IMR-90 (cell line): ENCODE results near the gene OR2T35. TPM values are rescaled to one million over a fixed set of nuclear protein-coding genes. Genes with fewer than 3 reads are reported as not detected.

ENCODE experiments used
- ATAC-seq: fragments of 200-7000 bp; cut with Tn5 transposase; 2 replicates; pipeline ENCODE4 v1.9.1; 2020; ENCODE audit warnings: low read depth, mild to moderate bottlenecking, moderate library complexity
- BruUV-seq: library from RNA; stranded (reverse); fragments of 400-500 nt; replicated peaks from 2 replicates; lab custom pipeline; 2021; lab: Mats Ljungman, UMichigan
- CTCF ChIA-PET: fragments of 300-600 bp; formaldehyde crosslinking; extraction: SDS; loops from one replicate; lab custom pipeline; 2021; ENCODE audit warnings: antibody characterized with exemption; lab: Yijun Ruan, JAX
- POLR2A ChIA-PET: fragments of 300-600 bp; sonication (Branson Sonifier 250); formaldehyde crosslinking; loops from one replicate; lab custom pipeline; 2022; ENCODE audit warnings: antibody characterized with exemption; ENCODE audit not compliant: unreplicated experiment; lab: Charles Lee
- DNase-seq: peaks from one replicate; pipeline ENCODE4 v3.0.0; 2013
- H2AFZ ChIP-seq: replicated peaks from 2 replicates; pipeline ENCODE3; 2013; ENCODE audit warnings: low read length, mild to moderate bottlenecking; ENCODE audit not compliant: poor library complexity
- H2AK5ac ChIP-seq: 2 replicates; pipeline ENCODE4 v1.6.1; 2013; ENCODE audit warnings: low read depth, low read length, inconsistent platforms
- H2AK9ac ChIP-seq: replicated peaks from 2 replicates; pipeline ENCODE3; 2013; ENCODE audit warnings: mild to moderate bottlenecking, low read depth, low read length, moderate library complexity; ENCODE audit not compliant: poor library complexity
- H2BK120ac ChIP-seq: 2 replicates; pipeline ENCODE4 v1.6.1; 2013; ENCODE audit warnings: low read depth, low read length, inconsistent platforms
- H2BK15ac ChIP-seq: 3 replicates; pipeline ENCODE4 v1.6.1; 2013; ENCODE audit warnings: low read depth, low read length, inconsistent platforms
- H2BK20ac ChIP-seq: 2 replicates; pipeline ENCODE4 v1.6.1; 2013; ENCODE audit warnings: low read depth, mild to moderate bottlenecking, inconsistent platforms, low read length, moderate library complexity
- H2BK5ac ChIP-seq: 2 replicates; pipeline ENCODE4 v1.6.1; 2013; ENCODE audit warnings: mild to moderate bottlenecking, low read depth, low read length, inconsistent platforms; ENCODE audit not compliant: poor library complexity, severe bottlenecking
- H3K14ac ChIP-seq: replicated peaks from 2 replicates; pipeline ENCODE4 v1.6.1; 2013; ENCODE audit warnings: low read depth, low read length, inconsistent platforms
- H3K18ac ChIP-seq: 2 replicates; pipeline ENCODE4 v1.6.1; 2013; ENCODE audit warnings: low read depth, low read length, control low read depth
- H3K23ac ChIP-seq: 2 replicates; pipeline ENCODE4 v1.6.1; 2013; ENCODE audit warnings: low read depth, low read length, inconsistent platforms
- H3K27ac ChIP-seq: 2 replicates; pipeline ENCODE4 v1.5.1; 2013; ENCODE audit warnings: mild to moderate bottlenecking, control low read depth, low read length; ENCODE audit not compliant: insufficient read depth
- H3K27me3 ChIP-seq: 2 replicates; pipeline ENCODE4 v1.6.1; 2013; ENCODE audit warnings: low read length; ENCODE audit not compliant: control insufficient read depth, insufficient read depth
- H3K36me3 ChIP-seq: 2 replicates; pipeline ENCODE4 v1.6.1; 2013; ENCODE audit warnings: low read length, mixed read lengths; ENCODE audit not compliant: control insufficient read depth, insufficient read depth
- H3K4ac ChIP-seq: 2 replicates; pipeline ENCODE4 v1.6.1; 2013; ENCODE audit warnings: low read depth, low read length, inconsistent platforms
- H3K4me1 ChIP-seq: 2 replicates; pipeline ENCODE4 v1.6.1; 2013; ENCODE audit warnings: low read length, mixed read lengths; ENCODE audit not compliant: control insufficient read depth, insufficient read depth
- H3K4me2 ChIP-seq: 2 replicates; pipeline ENCODE4 v1.6.1; 2013; ENCODE audit warnings: low read depth, mild to moderate bottlenecking, control low read depth, low read length, moderate library complexity
- H3K4me3 ChIP-seq: 2 replicates; pipeline ENCODE4 v1.5.1; 2013; ENCODE audit warnings: low read depth, mild to moderate bottlenecking, control low read depth, low read length, moderate library complexity; ENCODE audit not compliant: insufficient read depth
- H3K56ac ChIP-seq: 2 replicates; pipeline ENCODE4 v1.6.1; 2013; ENCODE audit warnings: low read length, inconsistent platforms; ENCODE audit not compliant: insufficient read depth; ENCODE audit errors: extremely low read depth
- H3K79me1 ChIP-seq, 2 experiments: 2 replicates each; pipeline ENCODE4 v1.6.1; 2013; ENCODE audit warnings: low read length in 2 of 2, inconsistent platforms in 1 of 2, low read depth in 1 of 2
- H3K9ac ChIP-seq: 2 replicates; pipeline ENCODE4 v1.6.1; 2013; ENCODE audit warnings: low read depth, low read length, control low read depth
- H3K9me1 ChIP-seq: 2 replicates; pipeline ENCODE4 v1.6.1; 2013; ENCODE audit warnings: low read length, inconsistent platforms; ENCODE audit not compliant: insufficient read depth
- H3K9me3 ChIP-seq: 2 replicates; pipeline ENCODE4 v1.6.1; 2013; ENCODE audit warnings: low read length; ENCODE audit not compliant: control insufficient read depth, insufficient read depth
- H4K20me1 ChIP-seq: 2 replicates; pipeline ENCODE4 v1.6.1; 2013; ENCODE audit warnings: low read length, inconsistent platforms; ENCODE audit not compliant: insufficient read depth
- H4K5ac ChIP-seq: 2 replicates; pipeline ENCODE4 v1.6.1; 2013; ENCODE audit warnings: mild to moderate bottlenecking, low read depth, low read length, control low read depth
- H4K8ac ChIP-seq, 2 experiments: 2 replicates each; pipeline ENCODE4 v1.6.1; 2013; ENCODE audit warnings: low read depth in 2 of 2, low read length in 2 of 2, control low read depth in 1 of 2, inconsistent platforms in 1 of 2
- H4K91ac ChIP-seq: 2 replicates; pipeline ENCODE4 v1.6.1; 2013; ENCODE audit warnings: low read depth, low read length, inconsistent platforms; ENCODE audit not compliant: insufficient read depth
- CEBPB ChIP-seq: IDR thresholded peaks from 2 replicates; pipeline ENCODE4 v1.6.1; 2012; ENCODE audit warnings: low read depth, low read length, improper control_type of control experiment
- CHD1 ChIP-seq: IDR thresholded peaks from 2 replicates; pipeline ENCODE4 v1.6.1; 2012; ENCODE audit warnings: low read depth, low read length, improper control_type of control experiment
- ELK1 ChIP-seq: fragments of 150-350 bp; IDR thresholded peaks from 2 replicates; pipeline ENCODE4 v1.6.1; 2016; ENCODE audit warnings: low read depth, mild to moderate bottlenecking, low read length, moderate library complexity, borderline replicate concordance
- FOS ChIP-seq: fragments of 150-350 bp; IDR thresholded peaks from 2 replicates; pipeline ENCODE4 v1.6.1; 2016; ENCODE audit warnings: low read depth, low read length
- MAFK ChIP-seq: IDR thresholded peaks from 2 replicates; pipeline ENCODE4 v1.6.1; 2012; ENCODE audit warnings: low read depth, low read length, improper control_type of control experiment
- MAZ ChIP-seq: IDR thresholded peaks from 2 replicates; pipeline ENCODE4 v1.6.1; 2012; ENCODE audit warnings: low read depth, mild to moderate bottlenecking, low read length, improper control_type of control experiment, moderate library complexity, borderline replicate concordance
- MXI1 ChIP-seq: IDR thresholded peaks from 2 replicates; pipeline ENCODE4 v1.6.1; 2012; ENCODE audit warnings: low read depth, mild to moderate bottlenecking, low read length, moderate library complexity, borderline replicate concordance
- NFE2L2 ChIP-seq: fragments of 150-350 bp; IDR thresholded peaks from 2 replicates; pipeline ENCODE4 v1.6.1; 2016; ENCODE audit warnings: low read depth, mild to moderate bottlenecking, low read length
- POLR2A ChIP-seq: IDR thresholded peaks from 2 replicates; pipeline ENCODE4 v1.6.1; 2012; ENCODE audit warnings: mild to moderate bottlenecking, low read depth, low read length
- RCOR1 ChIP-seq: IDR thresholded peaks from 2 replicates; pipeline ENCODE4 v1.6.1; 2012; ENCODE audit warnings: mild to moderate bottlenecking, low read length, improper control_type of control experiment; ENCODE audit not compliant: insufficient replicate concordance
- RFX5 ChIP-seq: IDR thresholded peaks from 2 replicates; pipeline ENCODE4 v1.8.0; 2012; ENCODE audit warnings: low read depth, mild to moderate bottlenecking, low read length, moderate library complexity
- SMC3 ChIP-seq: fragments of 150-350 bp; IDR thresholded peaks from 2 replicates; pipeline ENCODE4 v1.6.1; 2016; ENCODE audit warnings: low read depth, mild to moderate bottlenecking, antibody characterized with exemption, low read length, moderate library complexity
- USF2 ChIP-seq: fragments of 150-350 bp; IDR thresholded peaks from 2 replicates; pipeline ENCODE4 v1.6.1; 2017; ENCODE audit warnings: mild to moderate bottlenecking, antibody characterized with exemption, low read length, low read depth
- WGBS, 2 experiments: methylation state at CpG; one replicate each; pipeline versions ENCODE4 v1.1.5 to v1.1.7; 2013; ENCODE audit warnings: missing lambda C conversion rate in 2 of 2; ENCODE audit not compliant: insufficient read length in 1 of 2; ENCODE audit errors: extremely low coverage in 2 of 2; 5-methylcytosine and 5-hydroxymethylcytosine counted together
- dilution Hi-C: fragments of 300-500 bp; cut with HindIII; formaldehyde crosslinking; loops from one replicate; pipeline ENCODE4 v1.14.3; 2018; ENCODE audit warnings: low sequenced_read_pairs; ENCODE audit not compliant: unreplicated experiment
- in situ Hi-C: fragments of 300-500 bp; cut with MboI; formaldehyde crosslinking; loops from 3 replicates; pipeline ENCODE4 v1.14.3; 2019; ENCODE audit warnings: low sequenced_read_pairs, inconsistent platforms, mixed read lengths
- intact Hi-C: fragments of 100-400 bp; cut with micrococcal nuclease; formaldehyde crosslinking; loops from 2 replicates; pipeline ENCODE4 v1.10.0; 2022
- polyA plus RNA-seq, 3 experiments: library from polyadenylated mRNA; depleted of rRNA; stranded (reverse); fragments of >200 nt; gene quantifications; 2 replicates each; pipeline ENCODE4 v1.2.3, GENCODE V29; 2012; ENCODE audit warnings: low replicate concordance in 1 of 3
- total RNA-seq: library from RNA; depleted of rRNA; stranded (reverse); fragments of >200 nt; gene quantifications from 2 replicates; pipeline ENCODE4 v1.2.3, GENCODE V29; 2012

The OR2T35 gene
- total and polyA plus RNA-seq, 2 of the 4 experiments (the other 2 are of a cell fraction), result not detected

GRCh38 chr1:248613742-248614141 is 31.3 kb downstream of the OR2T35 start:
- ATAC-seq (no peak), DNase-seq (no peak)
- no CpG with 5 or more reads among the region's 1 CpG for WGBS, 2 experiments
- BruUV-seq, result no TSS peak
- no peaks in the 10 kb centered on the region for H3K27me3 ChIP-seq
- H2BK120ac ChIP-seq, result no peak overlapping the region
- no peak overlapping the region for H3K56ac ChIP-seq
- H3K27ac ChIP-seq, result no peak overlapping the region
- H3K9me3 ChIP-seq, result no peaks in the 10 kb centered on the region
- H3K18ac ChIP-seq, result no peak overlapping the region
- no peak for TF ChIP-seq SMC3
- no peak for TF ChIP-seq POLR2A
- TF ChIP-seq CEBPB, result no peak
- no peak for TF ChIP-seq ELK1
- no peak for TF ChIP-seq CHD1
- TF ChIP-seq NFE2L2, result no peak
- no peak for TF ChIP-seq RFX5
- TF ChIP-seq MAZ, result no peak
- TF ChIP-seq USF2, result no peak
- no peak for TF ChIP-seq MXI1
- no peak for TF ChIP-seq FOS
- TF ChIP-seq RCOR1, result no peak
- TF ChIP-seq MAFK, result no peak
- no peak overlapping the region for H2BK20ac ChIP-seq
- in situ Hi-C loops, result no loop called here
- H2AFZ ChIP-seq, result no peak overlapping the region
- dilution Hi-C loops, result no loop called here
- H3K4ac ChIP-seq, result no peak overlapping the region
- H4K5ac ChIP-seq, result no peak overlapping the region
- no peak overlapping the region for H3K4me3 ChIP-seq
- no peak overlapping the region for H2AK5ac ChIP-seq
- no peak overlapping the region for H2BK5ac ChIP-seq
- H4K91ac ChIP-seq, result no peak overlapping the region
- no peak overlapping the region for H4K8ac ChIP-seq
- no peak overlapping the region for H3K23ac ChIP-seq
- intact Hi-C loops, result no loop called here
- H2AK9ac ChIP-seq, result no peak overlapping the region
- H3K4me1 ChIP-seq, result no peaks in the 10 kb centered on the region
- no peaks in the 10 kb centered on the region for H3K9me1 ChIP-seq
- H3K4me2 ChIP-seq, result no peak overlapping the region
- H2BK15ac ChIP-seq, result no peak overlapping the region
- CTCF ChIA-PET, result no interaction called here
- no peaks in the 10 kb centered on the region for H3K79me1 ChIP-seq
- no peaks in the 10 kb centered on the region for H3K36me3 ChIP-seq
- no peak overlapping the region for H3K14ac ChIP-seq
- no peaks in the 10 kb centered on the region for H4K20me1 ChIP-seq
- POLR2A ChIA-PET, result no interaction called here
- H3K9ac ChIP-seq, result no peak overlapping the region
